ENCODE measurements around the gene FES.
"Not testable (repeated sequence)": the region's sequence is repeated elsewhere in the genome, so short reads cannot be mapped to it uniquely, and the experiment has no call there.

The FES gene

GRCh38 chr15:90873998-90874605, 10.2 kb upstream of the FES start:
- ChIA-PET CTCF (interaction anchor here (1.1 to 2.2 kb wide), 4 partner anchors 11 to 554 kb away, joined by 3 to 38 read pairs (median 4); partner anchors contain the start of gene FES), POLR2A (interaction anchor here (0.6 kb wide), 1 partner anchor 30 kb away, joined by 3 read pairs; no protein-coding TSS in a partner anchor)
- no peak for TF ChIP-seq CTCF (IDR thresholded peaks at IDR 0.05; ENCODE audit: insufficient read depth, low read length, missing control alignments)
- H3K4me3 ChIP-seq (ENCODE audit: low read depth, low read length) = no peak overlapping the region
- DNase-seq (ENCODE audit: low read depth, low spot score) = no peak

GRCh38 chr15:90874986-90875385, 9.3 kb upstream of the FES start:
- POLR2A ChIA-PET; H3K4me3 ChIP-seq (ENCODE audit: low read depth, low read length); DNase-seq (ENCODE audit: low read depth, low spot score): not testable (repeated sequence)
- CTCF ChIA-PET = interaction anchor here (1.1 to 2.2 kb wide), 2 partner anchors 10 to 28 kb away, joined by 4 to 38 read pairs; partner anchors contain the start of gene FES

- POLR2A ChIA-PET = no interaction called here
- CTCF ChIA-PET = interaction anchor here (1.0 to 1.6 kb wide), 2 partner anchors 10 to 20 kb away, joined by 4 to 13 read pairs; no protein-coding TSS in a partner anchor
Measured at GRCh38 chr15:90875549-90875981, 8.7 kb upstream of the FES start.

GRCh38 chr15:90876046-90876445, 8.3 kb upstream of the FES start:
- no peak overlapping the region for H3K4me3 ChIP-seq (ENCODE audit: low read depth, low read length)
- CTCF ChIA-PET = interaction anchor here (1.0 to 1.6 kb wide), 2 partner anchors 10 to 20 kb away, joined by 4 to 13 read pairs; no protein-coding TSS in a partner anchor
- no peak for DNase-seq (ENCODE audit: low read depth, low spot score)
- TF ChIP-seq CTCF (IDR thresholded peaks at IDR 0.05; ENCODE audit: insufficient read depth, low read length, missing control alignments) = no peak
- POLR2A ChIA-PET = no interaction called here

More at GRCh38 chr15:90875549-90875981, 8.7 kb upstream of the FES start:
- no peak overlapping the region for H3K4me3 ChIP-seq (ENCODE audit: low read depth, low read length)
- TF ChIP-seq CTCF (IDR thresholded peaks at IDR 0.05; ENCODE audit: insufficient read depth, low read length, missing control alignments) = no peak
- DNase-seq (ENCODE audit: low read depth, low spot score) = no peak

GRCh38 chr15:90876512-90877170, 7.7 kb upstream of the FES start:
- H3K4me3 ChIP-seq (ENCODE audit: low read depth, low read length) = no peak overlapping the region
- no peak for DNase-seq (ENCODE audit: low read depth, low spot score)
- ChIA-PET POLR2A (no interaction called here), CTCF (interaction anchor here (1.0 to 1.6 kb wide), 2 partner anchors 9 to 19 kb away, joined by 4 to 13 read pairs; no protein-coding TSS in a partner anchor)
- TF ChIP-seq CTCF (IDR thresholded peaks at IDR 0.05; ENCODE audit: insufficient read depth, low read length, missing control alignments) = no peak

GRCh38 chr15:90877315-90877714, 7.0 kb upstream of the FES start:
- H3K4me3 ChIP-seq (ENCODE audit: low read depth, low read length) = no peak overlapping the region
- CTCF ChIA-PET = no interaction called here
- TF ChIP-seq CTCF (IDR thresholded peaks at IDR 0.05; ENCODE audit: insufficient read depth, low read length, missing control alignments) = no peak
- POLR2A ChIA-PET = no interaction called here
- no peak for DNase-seq (ENCODE audit: low read depth, low spot score)
